Thyroid gland (tissue), 4 donors: Measurements from ENCODE around the gene DGCR2. TPM values are rescaled to one million over a fixed set of nuclear protein-coding genes. Genes with fewer than 3 reads are reported as not detected.

Source experiments
- DNase-seq, 2 donors: peaks; one replicate each; pipeline ENCODE4 v3.0.0-alpha.2; 2019
- H3K27ac ChIP-seq, 3 donors: fragments of 200-600 bp; sonication (generic); 1 replicate in 2 of 3; 2 replicates in 1 of 3; pipeline ENCODE4 v1.5.1; 2016 to 2019; ENCODE audit warnings: mild to moderate bottlenecking in 1 of 3, moderate library complexity in 1 of 3
- H3K27me3 ChIP-seq: fragments of 200-600 bp; sonication (generic); one replicate; pipeline ENCODE4 v1.5.1; 2019
- H3K36me3 ChIP-seq, 2 donors: fragments of 200-600 bp; sonication (generic); one replicate each; pipeline ENCODE4 v1.5.1; 2016 to 2019
- H3K4me1 ChIP-seq, 2 donors: fragments of 200-600 bp; sonication (generic); one replicate each; pipeline ENCODE4 v1.5.1; 2017 to 2019
- H3K4me3 ChIP-seq, 3 donors: fragments of 200-600 bp; sonication (generic); replicated peaks in 1 of 3; 1 replicate in 2 of 3; 2 replicates in 1 of 3; pipeline ENCODE4 v1.5.1; 2016; ENCODE audit warnings: mild to moderate bottlenecking in 1 of 3
- H3K9me3 ChIP-seq: fragments of 200-600 bp; sonication (generic); one replicate; pipeline ENCODE4 v1.5.1; 2017
- CTCF ChIP-seq, 6 experiments: fragments of 200-600 bp in 3 of 6; fragments of 450-650 bp in 3 of 6; sonication (generic) in 3 of 6; IDR thresholded peaks; one replicate each; pipeline ENCODE4 v1.5.1; 2016 to 2019; ENCODE audit warnings: antibody characterized with exemption in 6 of 6, mild to moderate bottlenecking in 2 of 6, inconsistent platforms in 1 of 6, moderate library complexity in 1 of 6
- POLR2A ChIP-seq, 2 donors: fragments of 450-650 bp; IDR thresholded peaks; one replicate each; pipeline ENCODE4 v1.6.1; 2017; ENCODE audit warnings: antibody characterized with exemption in 2 of 2, mild to moderate bottlenecking in 2 of 2, moderate library complexity in 1 of 2
- WGBS, 2 donors: methylation state at CpG; one replicate each; pipeline ENCODE4 v1.1.5; 2017; 5-methylcytosine and 5-hydroxymethylcytosine counted together
- intact Hi-C: fragments of 100-400 bp; cut with DNase I; formaldehyde crosslinking; loops from one replicate; pipeline ENCODE4 v1.15.1; 2023
- total RNA-seq, 4 donors: library from RNA; depleted of rRNA; stranded (reverse); fragments of >200 nt; gene quantifications; one replicate each; pipeline ENCODE4 v1.2.3, GENCODE V29; 2016

DGCR2 gene
- total RNA-seq, 4 donors from 2014 or later, result 49.3 to 106 (median 86.9) TPM

DNA sequence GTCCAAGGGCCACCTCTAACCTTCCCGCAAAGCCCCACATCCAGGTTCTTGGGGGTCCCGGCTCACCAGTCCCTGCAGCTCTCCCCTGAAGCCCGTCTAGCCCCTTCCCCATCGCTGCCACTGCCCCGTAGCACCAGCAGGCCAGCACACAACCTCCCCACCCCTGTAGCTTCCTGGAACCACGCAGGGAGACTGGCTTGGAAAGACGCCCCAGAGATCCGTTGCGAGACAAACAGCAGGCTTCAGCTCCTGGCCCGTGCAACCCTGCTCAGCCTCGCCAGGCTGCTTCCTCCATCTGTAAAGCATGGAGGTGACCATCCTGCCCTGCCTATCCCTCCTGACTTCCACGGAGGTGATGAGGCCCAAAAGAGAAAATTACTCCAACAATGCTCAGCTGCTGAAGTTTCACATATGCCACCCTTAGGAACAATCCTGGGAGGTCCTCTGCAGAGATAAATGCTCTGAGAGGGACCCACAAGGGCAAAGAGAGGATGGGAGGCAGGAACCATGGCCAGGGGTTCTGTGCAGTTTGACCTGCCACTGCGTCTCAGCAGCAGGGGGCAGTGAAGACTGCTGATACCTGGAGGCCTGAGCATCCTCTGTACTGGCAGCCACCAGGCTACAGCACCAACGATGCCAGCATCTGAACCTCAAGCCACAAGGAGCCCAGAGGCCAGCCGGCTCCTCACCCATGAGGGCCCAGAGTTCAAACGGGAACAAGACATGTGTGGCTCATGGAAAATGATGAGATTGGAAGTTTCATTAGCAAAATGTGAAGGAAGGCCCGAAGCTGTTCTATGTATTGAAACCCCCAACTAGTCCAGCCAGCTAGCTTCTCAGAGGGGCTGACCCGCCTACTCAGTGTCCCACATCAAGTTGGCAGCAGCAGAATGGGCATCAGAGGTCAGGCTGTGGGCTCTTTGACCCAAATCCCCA is 16.1 kb downstream of the DGCR2 start:
- TF ChIP-seq POLR2A (IDR thresholded peaks at IDR 0.05), result no peak
- peak in 2 of 6 experiments; percentile 20 to 24 for TF ChIP-seq CTCF (IDR thresholded peaks at IDR 0.05)
- Histone ChIP-seq H3K9me3 (no peaks in the 10 kb centered on the region), H3K4me3 (no peak overlapping the region), H3K36me3 (no peaks in the 10 kb centered on the region), H3K27me3 (no peaks in the 10 kb centered on the region), H3K27ac (peak overlapping the region in 1 of 3 donors; percentile 43), H3K4me1 (peaks cover 38 to 60% of the 10 kb centered on the region in 2 donors)
- no peak for DNase-seq
- WGBS, 2 donors, result 78 to 83% methylated on average over 18 of the region's 18 CpGs
- intact Hi-C loops, result no loop called here

- Histone ChIP-seq H3K27ac (no peak overlapping the region), H3K4me3 (no peak overlapping the region), H3K4me1 (peaks cover 38 to 59% of the 10 kb centered on the region in 2 donors), H3K9me3 (no peaks in the 10 kb centered on the region), H3K27me3 (no peaks in the 10 kb centered on the region), H3K36me3 (no peaks in the 10 kb centered on the region)
- TF ChIP-seq CTCF (IDR thresholded peaks at IDR 0.05) (no peak), POLR2A (IDR thresholded peaks at IDR 0.05) (no peak)
- intact Hi-C loops, result no loop called here
- no peak for DNase-seq
- WGBS, 2 donors, result 95 to 96% methylated on average over 8 of the region's 8 CpGs
Measured at GRCh38 chr22:19105456-19105855, 16.8 kb downstream of the DGCR2 start.

- Histone ChIP-seq H3K27ac (peak overlapping the region; percentile 26 to 61 (median 49)), H3K36me3 (no peaks in the 10 kb centered on the region), H3K4me1 (peaks cover 26 to 56% of the 10 kb centered on the region in 2 donors), H3K27me3 (no peaks in the 10 kb centered on the region), H3K4me3 (no peak overlapping the region), H3K9me3 (no peaks in the 10 kb centered on the region)
- peak; percentile 58 to 76 for DNase-seq
- WGBS, 2 donors, result 58 to 66% methylated on average over 5 of the region's 5 CpGs
- intact Hi-C loops, result no loop called here
- TF ChIP-seq CTCF (IDR thresholded peaks at IDR 0.05) (no peak), POLR2A (IDR thresholded peaks at IDR 0.05) (no peak)
Measured at GRCh38 chr22:19103880-19104821, 18.1 kb downstream of the DGCR2 start.

- H3K27me3 ChIP-seq, result no peaks in the 10 kb centered on the region
- peaks cover 31 to 38% of the 10 kb centered on the region in 2 donors for H3K4me1 ChIP-seq
- no peaks in the 10 kb centered on the region for H3K36me3 ChIP-seq
- no peak for DNase-seq
- 49 to 56% methylated on average over 4 of the region's 4 CpGs for WGBS, 2 donors
- peak overlapping the region; percentile 28 to 68 (median 53) for H3K27ac ChIP-seq
- H3K4me3 ChIP-seq, result no peak overlapping the region
- intact Hi-C loops, result no loop called here
- TF ChIP-seq POLR2A (IDR thresholded peaks at IDR 0.05), result no peak
- TF ChIP-seq CTCF (IDR thresholded peaks at IDR 0.05), result no peak
- H3K9me3 ChIP-seq, result no peaks in the 10 kb centered on the region
Measured at GRCh38 chr22:19098157-19098556, 24.1 kb downstream of the DGCR2 start.
